T-cell (primary cell): ENCODE measurements around the gene DIS3L2. TPM values are rescaled to one million over a fixed set of nuclear protein-coding genes. Genes with fewer than 3 reads are reported as not detected.
A peak's percentile ranks its signal among the peaks of the same experiment; 100 is the strongest.
"Not testable (repeated sequence)": the region's sequence is repeated elsewhere in the genome, so short reads cannot be mapped to it uniquely, and the experiment has no call there.

ENCODE experiments used
- ATAC-seq, 4 experiments: fragments of 200-7000 bp in 3 of 4; fragments of 150-1000 bp in 1 of 4; cut with Tn5 transposase; replicated peaks in 1 of 4; 1 replicate in 3 of 4; 2 replicates in 1 of 4; pipeline ENCODE4 v1.10.0; 2021; ENCODE audit warnings: moderate library complexity in 3 of 4, mild to moderate bottlenecking in 2 of 4, moderate number of reproducible peaks in 1 of 4
- CTCF ChIA-PET, 2 donors: fragments of 300-600 bp; sonication (Branson Sonifier 250); formaldehyde crosslinking; loops; one replicate each; lab custom pipeline; 2022; ENCODE audit warnings: antibody characterized with exemption in 2 of 2; lab: Charles Lee
- POLR2A ChIA-PET, 2 donors: fragments of 300-600 bp; sonication (Branson Sonifier 250); formaldehyde crosslinking; loops; one replicate each; lab custom pipeline; 2022; ENCODE audit warnings: antibody characterized with exemption in 2 of 2; lab: Charles Lee
- DNase-seq, 35 experiments: peaks; one replicate each; pipeline versions ENCODE4 v3.0.0 to v3.0.0-alpha.2; 2013 to 2023
- H3K27ac ChIP-seq: one replicate; pipeline ENCODE4 v1.5.1; 2013; ENCODE audit warnings: low read length
- H3K27me3 ChIP-seq, 2 experiments: replicated peaks in 1 of 2; 1 replicate in 1 of 2; 2 replicates in 1 of 2; pipeline versions ENCODE4 v1.6.1 to v1.7.0; 2013; ENCODE audit warnings: low read length in 1 of 2, mixed read lengths in 1 of 2; ENCODE audit not compliant: control insufficient read depth in 2 of 2, insufficient read depth in 2 of 2; ENCODE audit errors: extremely low read depth in 1 of 2
- H3K36me3 ChIP-seq, 2 donors: 1 replicate in 1 of 2; 2 replicates in 1 of 2; pipeline versions ENCODE4 v1.6.1 to v1.7.0; 2013; ENCODE audit warnings: low read length in 1 of 2; ENCODE audit not compliant: control insufficient read depth in 2 of 2, insufficient read depth in 1 of 2; ENCODE audit errors: extremely low read depth in 1 of 2
- H3K4me1 ChIP-seq, 2 experiments: 1 replicate in 1 of 2; 2 replicates in 1 of 2; pipeline versions ENCODE4 v1.6.1 to v1.7.0; 2013; ENCODE audit warnings: low read length in 2 of 2, mixed read lengths in 1 of 2; ENCODE audit not compliant: insufficient read depth in 2 of 2, control insufficient read depth in 1 of 2; ENCODE audit errors: extremely low read depth in 1 of 2
- H3K4me3 ChIP-seq, 2 donors: 1 replicate in 1 of 2; 2 replicates in 1 of 2; pipeline versions ENCODE4 v1.5.1 to v1.7.0; 2013; ENCODE audit warnings: mild to moderate bottlenecking in 2 of 2, low read length in 1 of 2, moderate library complexity in 1 of 2; ENCODE audit not compliant: control insufficient read depth in 1 of 2; ENCODE audit errors: extremely low read depth in 1 of 2
- H3K9me3 ChIP-seq: 2 replicates; pipeline ENCODE4 v1.7.0; 2013
- H3K27ac Mint-ChIP-seq, 2 donors: one replicate each; pipeline ENCODE4 v1.8.0; 2020 to 2021; ENCODE audit warnings: mild to moderate bottlenecking in 2 of 2, mixed read lengths in 2 of 2
- H3K27me3 Mint-ChIP-seq, 2 donors: one replicate each; pipeline ENCODE4 v1.8.0; 2021 to 2022; ENCODE audit warnings: mixed read lengths in 2 of 2
- H3K36me3 Mint-ChIP-seq: one replicate; pipeline ENCODE4 v1.8.0; 2021; ENCODE audit warnings: mixed read lengths
- H3K4me1 Mint-ChIP-seq, 3 donors: one replicate each; pipeline ENCODE4 v1.8.0; 2020 to 2022; ENCODE audit warnings: mixed read lengths in 3 of 3, mild to moderate bottlenecking in 1 of 3
- H3K4me3 Mint-ChIP-seq, 3 donors: one replicate each; pipeline ENCODE4 v1.8.0; 2020 to 2022; ENCODE audit warnings: mild to moderate bottlenecking in 3 of 3, mixed read lengths in 3 of 3, moderate library complexity in 3 of 3
- H3K9me3 Mint-ChIP-seq, 3 donors: one replicate each; pipeline ENCODE4 v1.8.0; 2020 to 2022; ENCODE audit warnings: mixed read lengths in 3 of 3
- WGBS: methylation state at CpG from one replicate; pipeline ENCODE4 v1.1.5; 2013; ENCODE audit warnings: missing lambda C conversion rate; ENCODE audit not compliant: insufficient coverage; 5-methylcytosine and 5-hydroxymethylcytosine counted together
- total RNA-seq, 35 experiments: library from RNA in 6 of 35; stranded (reverse) in 6 of 35; fragments of 120-200 nt in 1 of 35; gene quantifications; one replicate each; pipeline versions ENCODE4 v1.2.1 to v1.2.4 and lab custom pipeline; 2013 to 2026

Gene DIS3L2
- total RNA-seq, 5 donors from 2014 or later (not counting 1 experiment from before 2014, with no cell fraction given) = 55.0 to 70.9 (median 61.4) TPM

DNA sequence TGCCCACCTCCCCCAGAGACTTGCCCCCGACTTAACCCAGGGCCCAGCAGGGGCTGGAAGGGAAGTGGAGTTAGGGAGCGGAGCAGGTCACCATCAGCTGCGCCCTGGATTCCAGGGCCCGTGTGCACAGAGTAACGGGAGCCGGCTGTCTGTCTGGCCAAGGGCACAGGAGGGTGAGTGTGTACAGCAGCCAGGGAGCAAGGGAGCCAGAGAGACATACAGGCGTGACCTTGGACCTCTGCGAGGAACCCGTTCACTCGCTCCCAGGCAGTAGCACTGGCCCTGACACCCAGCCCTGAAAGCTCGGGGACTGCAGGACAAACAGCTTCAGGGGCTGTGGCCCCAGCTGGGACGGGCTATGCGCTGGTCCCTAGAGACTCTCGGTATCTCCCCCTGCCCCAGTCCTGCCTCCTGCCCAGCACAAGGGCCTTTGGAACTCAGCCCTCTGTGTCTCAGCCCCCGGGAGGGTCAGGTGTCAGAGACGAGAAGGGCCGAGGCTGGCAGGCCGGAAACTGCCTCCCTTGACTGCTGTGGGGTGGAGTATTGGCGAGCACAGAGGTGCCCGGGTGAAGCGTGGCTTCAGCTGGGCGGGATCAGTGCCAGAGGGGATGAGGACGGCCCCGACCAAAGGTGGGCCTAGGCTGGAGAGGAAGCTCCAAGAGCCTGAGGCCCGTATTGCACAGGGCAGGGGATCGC is 370.9 kb downstream of the DIS3L2 start:
- H3K27me3 ChIP-seq, ATAC-seq, H3K27me3 Mint-ChIP-seq, POLR2A ChIA-PET, H3K36me3 ChIP-seq, H3K9me3 ChIP-seq, DNase-seq, H3K4me3 ChIP-seq, H3K4me1 ChIP-seq, H3K4me1 Mint-ChIP-seq, H3K4me3 Mint-ChIP-seq, H3K9me3 Mint-ChIP-seq, CTCF ChIA-PET, H3K36me3 Mint-ChIP-seq, H3K27ac Mint-ChIP-seq, H3K27ac ChIP-seq: not testable (repeated sequence)
- WGBS = 94% methylated on average over 3 of the region's 26 CpGs

DNA sequence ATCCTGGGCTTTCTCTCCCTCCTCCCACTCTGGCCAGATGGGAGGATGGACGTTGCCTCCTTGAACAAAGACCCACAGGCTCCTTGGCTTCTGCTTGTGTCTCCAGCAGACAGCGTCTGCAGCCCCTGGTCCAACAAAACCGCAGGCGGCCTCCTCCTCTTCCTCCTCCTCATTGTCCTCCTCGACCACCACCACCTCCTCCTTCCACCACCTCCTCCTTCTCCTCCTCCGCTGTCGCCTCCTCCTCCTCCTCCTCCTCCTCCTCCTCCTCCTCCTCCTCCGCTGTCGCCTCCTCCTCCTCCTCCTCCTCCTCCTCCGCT is 371.4 kb downstream of the DIS3L2 start:
- H3K4me1 ChIP-seq = no peaks in the 10 kb centered on the region
- H3K4me3 Mint-ChIP-seq = no peak overlapping the region
- no peak for DNase-seq
- H3K27ac ChIP-seq = no peak overlapping the region
- H3K4me1 Mint-ChIP-seq = no peaks in the 10 kb centered on the region
- H3K27me3 Mint-ChIP-seq = no peaks in the 10 kb centered on the region
- no peaks in the 10 kb centered on the region for H3K36me3 Mint-ChIP-seq
- peaks cover 3 to 8% of the 10 kb centered on the region in 2 donors for H3K36me3 ChIP-seq
- H3K27me3 ChIP-seq = no peaks in the 10 kb centered on the region
- H3K4me3 ChIP-seq = no peak overlapping the region
- POLR2A ChIA-PET = no interaction called here
- WGBS = 88% methylated on average over 2 of the region's 10 CpGs
- CTCF ChIA-PET = no interaction called here
- H3K9me3 ChIP-seq = no peaks in the 10 kb centered on the region
- ATAC-seq = no peak
- H3K9me3 Mint-ChIP-seq = no peaks in the 10 kb centered on the region
- no peak overlapping the region for H3K27ac Mint-ChIP-seq

DNA sequence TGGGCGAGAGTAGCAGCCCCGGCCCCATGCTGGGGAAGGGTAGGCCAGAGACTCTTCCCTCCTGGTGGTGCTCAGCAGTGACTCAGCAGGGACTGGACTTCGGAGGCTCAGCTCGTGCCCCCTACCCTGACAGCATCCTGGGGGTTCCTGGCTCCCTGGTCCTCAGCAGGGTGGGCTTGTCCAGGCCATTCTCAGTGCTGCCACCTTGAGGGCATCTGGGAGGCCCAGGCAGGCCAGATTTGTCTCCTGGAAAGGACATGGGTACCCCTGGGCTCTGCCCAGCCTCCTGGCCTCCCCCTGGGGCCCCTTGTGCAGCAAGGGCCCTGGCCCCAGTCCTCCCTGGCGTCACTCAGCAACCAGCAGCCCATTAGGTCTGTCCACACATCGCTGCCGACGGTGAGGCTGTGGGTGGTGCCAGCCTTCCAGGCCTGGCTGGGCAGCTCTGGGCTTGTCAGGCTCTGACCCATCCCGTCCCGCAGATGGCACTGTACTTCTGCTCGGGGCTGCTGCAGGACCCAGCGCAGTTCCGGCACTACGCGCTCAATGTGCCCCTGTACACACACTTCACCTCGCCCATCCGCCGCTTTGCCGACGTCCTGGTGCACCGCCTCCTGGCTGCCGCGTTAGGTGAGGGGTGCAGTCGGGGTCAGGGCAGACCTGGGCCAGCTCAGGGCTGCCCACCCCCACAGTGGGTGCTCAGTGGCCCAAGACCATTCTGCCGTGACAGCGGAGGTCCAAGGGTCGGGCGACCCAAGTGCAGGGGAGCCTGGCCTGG is 372.0 kb downstream of the DIS3L2 start:
- Mint-ChIP-seq H3K9me3 (no peaks in the 10 kb centered on the region), H3K4me3 (no peak overlapping the region), H3K4me1 (no peaks in the 10 kb centered on the region), H3K27ac (no peak overlapping the region), H3K36me3 (no peaks in the 10 kb centered on the region), H3K27me3 (no peaks in the 10 kb centered on the region)
- ChIA-PET POLR2A (no interaction called here), CTCF (no interaction called here)
- Histone ChIP-seq H3K36me3 (peaks cover 3 to 8% of the 10 kb centered on the region in 2 donors), H3K27ac (no peak overlapping the region), H3K27me3 (no peaks in the 10 kb centered on the region), H3K9me3 (no peaks in the 10 kb centered on the region), H3K4me3 (no peak overlapping the region), H3K4me1 (no peaks in the 10 kb centered on the region)
- ATAC-seq = no peak
- 96% methylated on average over 26 of the region's 28 CpGs for WGBS
- peak in 1 of 35 experiments; percentile 22 for DNase-seq

DNA sequence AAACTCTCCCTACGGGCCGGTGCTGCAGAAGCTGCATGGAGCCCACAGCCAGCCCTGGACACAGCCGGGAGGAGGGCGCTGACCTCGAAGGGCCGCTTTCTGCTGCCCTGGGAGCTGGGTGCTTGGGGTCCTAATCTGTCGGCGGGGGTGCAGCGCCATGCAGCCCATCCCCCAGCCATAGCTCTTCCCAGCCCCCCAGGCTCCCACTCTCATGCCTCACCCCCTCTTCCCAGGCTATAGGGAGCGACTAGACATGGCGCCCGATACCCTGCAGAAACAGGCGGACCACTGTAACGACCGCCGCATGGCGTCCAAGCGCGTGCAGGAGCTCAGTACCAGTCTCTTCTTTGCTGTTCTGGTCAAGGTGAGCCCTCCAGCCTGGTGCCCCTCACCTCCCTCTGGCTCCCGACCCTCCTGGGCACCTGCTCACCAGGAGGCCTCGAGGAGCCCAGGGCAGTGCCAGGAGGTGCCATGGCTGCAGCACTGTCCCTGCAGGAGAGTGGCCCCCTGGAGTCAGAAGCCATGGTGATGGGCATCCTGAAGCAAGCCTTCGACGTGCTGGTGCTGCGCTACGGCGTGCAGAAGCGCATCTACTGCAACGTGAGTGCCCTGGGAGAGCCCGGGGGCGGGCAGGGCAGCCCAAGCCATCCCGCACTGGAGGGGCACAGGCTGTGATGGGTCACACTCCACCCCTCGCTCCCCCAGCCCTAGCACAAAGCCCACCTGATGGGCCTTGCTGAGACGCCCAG is 372.8 kb downstream of the DIS3L2 start:
- H3K27me3 ChIP-seq, CTCF ChIA-PET, H3K27ac ChIP-seq, H3K36me3 Mint-ChIP-seq, H3K27me3 Mint-ChIP-seq, H3K9me3 Mint-ChIP-seq, H3K4me3 Mint-ChIP-seq, ATAC-seq, H3K9me3 ChIP-seq, H3K36me3 ChIP-seq, H3K4me1 ChIP-seq, POLR2A ChIA-PET, H3K4me3 ChIP-seq, H3K4me1 Mint-ChIP-seq, H3K27ac Mint-ChIP-seq: not testable (repeated sequence)
- peak in 1 of 35 experiments; percentile 4 for DNase-seq
- 84% methylated on average over 8 of the region's 33 CpGs for WGBS

DNA sequence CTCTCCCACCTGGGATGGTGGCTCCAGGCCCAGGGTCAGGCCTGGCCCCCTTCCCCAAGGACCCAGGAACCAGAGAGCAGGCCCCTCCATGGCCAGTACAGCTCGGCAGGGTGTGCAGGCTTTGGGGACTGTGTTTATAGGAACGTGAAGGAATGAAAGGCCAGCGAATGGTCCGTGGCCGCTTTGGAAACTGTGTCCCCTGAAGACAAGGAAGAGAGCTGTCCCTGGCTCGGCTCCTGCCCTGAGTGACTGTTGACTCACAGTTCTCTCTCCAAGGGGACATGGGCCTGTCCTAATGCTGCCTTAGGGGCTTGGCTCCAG is 373.3 kb downstream of the DIS3L2 start:
- ATAC-seq, H3K27me3 ChIP-seq, H3K9me3 Mint-ChIP-seq, H3K36me3 ChIP-seq, H3K4me3 Mint-ChIP-seq, POLR2A ChIA-PET, H3K27me3 Mint-ChIP-seq, H3K36me3 Mint-ChIP-seq, DNase-seq, H3K27ac ChIP-seq, H3K4me1 Mint-ChIP-seq, H3K9me3 ChIP-seq, CTCF ChIA-PET, H3K4me3 ChIP-seq, H3K4me1 ChIP-seq, H3K27ac Mint-ChIP-seq: not testable (repeated sequence)
- WGBS = no CpG with 5 or more reads among the region's 6 CpGs

DNA sequence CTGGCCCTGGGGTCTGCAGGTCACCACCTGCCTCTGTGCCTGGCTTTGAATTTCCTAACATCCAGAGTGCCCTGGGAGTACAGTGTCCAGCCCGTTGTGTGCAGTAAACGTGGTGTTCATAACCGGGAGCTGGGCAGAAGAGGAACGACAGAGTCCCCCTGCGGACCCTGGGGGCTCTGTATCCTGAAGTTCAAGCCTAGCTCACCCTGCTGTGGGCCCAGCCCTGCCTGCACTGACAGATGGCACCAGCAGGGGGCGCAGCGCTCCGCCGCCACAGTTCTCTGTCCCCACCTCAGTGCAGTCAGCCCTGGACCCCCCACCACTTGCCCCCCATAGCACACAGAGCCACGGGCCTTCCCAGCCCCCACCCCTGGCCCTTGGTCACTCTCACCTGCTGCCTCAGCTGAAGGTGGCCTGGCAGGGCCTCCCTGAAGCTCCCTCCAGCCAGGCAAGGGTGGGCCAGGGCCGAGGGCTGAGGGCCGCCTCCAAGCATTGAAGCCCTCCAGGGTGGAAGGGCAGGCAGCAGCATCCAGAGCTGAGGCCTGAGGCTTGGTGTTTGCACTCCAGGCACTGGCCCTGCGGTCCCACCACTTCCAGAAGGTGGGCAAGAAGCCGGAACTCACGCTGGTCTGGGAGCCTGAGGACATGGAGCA is 373.8 kb downstream of the DIS3L2 start:
- CTCF ChIA-PET = interaction anchor here in 1 of 2 donors (0.6 kb wide), 4 partner anchors 16 to 404 kb away, joined by 3 to 6 read pairs (median 5); no protein-coding TSS in a partner anchor
- WGBS = 73% methylated on average over 9 of the region's 15 CpGs

More for the DNA sequence above, 373.8 kb downstream of the DIS3L2 start:
- H3K4me3 Mint-ChIP-seq, H3K9me3 ChIP-seq, H3K4me1 ChIP-seq, H3K36me3 Mint-ChIP-seq, POLR2A ChIA-PET, H3K36me3 ChIP-seq, H3K27me3 ChIP-seq, H3K9me3 Mint-ChIP-seq, H3K4me3 ChIP-seq, H3K4me1 Mint-ChIP-seq, H3K27ac Mint-ChIP-seq, H3K27ac ChIP-seq, H3K27me3 Mint-ChIP-seq: not testable (repeated sequence)
- ATAC-seq (peak in 3 of 4 experiments; percentile 33 to 55 (median 41)), DNase-seq (peak in 2 of 35 experiments; percentile 6 to 24)
